ENCODE data around the gene EEF1AKMT2. TPM values are rescaled to one million over a fixed set of nuclear protein-coding genes. Genes with fewer than 3 reads are reported as not detected.
"Not testable (repeated sequence)": the region's sequence is repeated elsewhere in the genome, so short reads cannot be mapped to it uniquely, and the experiment has no call there.

EEF1AKMT2 gene
- total RNA-seq, 2 experiments from 2014 or later: 32.3 to 32.5 TPM

DNA sequence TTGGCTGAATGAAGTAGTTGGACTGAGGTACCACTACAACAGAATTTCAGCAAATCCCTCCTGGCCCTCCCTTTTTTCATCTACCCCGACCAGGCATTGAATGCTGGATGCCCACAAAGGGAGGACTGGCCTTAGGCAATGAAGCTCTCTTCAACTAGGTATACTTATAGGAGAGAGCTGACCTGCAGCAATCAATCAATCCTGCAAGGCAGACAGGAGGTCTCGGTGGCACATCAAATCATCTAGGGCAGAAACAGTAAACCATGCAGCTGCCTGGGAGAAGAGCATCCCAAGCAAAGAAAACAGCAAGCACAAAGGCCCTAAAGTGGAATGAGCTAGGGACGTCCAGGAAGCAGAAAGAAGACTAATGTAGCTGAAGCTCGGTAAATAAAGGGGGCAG is 7.5 kb upstream of the EEF1AKMT2 start:
- no peaks in the 10 kb centered on the region for H3K9me3 Mint-ChIP-seq
- CTCF ChIA-PET: no interaction called here
- no peak for DNase-seq
- H3K4me1 Mint-ChIP-seq: peaks cover 18% of the 10 kb centered on the region
- H3K27me3 Mint-ChIP-seq: peaks cover 17% of the 10 kb centered on the region
- POLR2A ChIA-PET: no interaction called here
- no peaks in the 10 kb centered on the region for H3K36me3 Mint-ChIP-seq (ENCODE audit: low read depth)
- H3K27ac Mint-ChIP-seq: no peak overlapping the region
- H3K4me3 Mint-ChIP-seq: no peak overlapping the region

DNA sequence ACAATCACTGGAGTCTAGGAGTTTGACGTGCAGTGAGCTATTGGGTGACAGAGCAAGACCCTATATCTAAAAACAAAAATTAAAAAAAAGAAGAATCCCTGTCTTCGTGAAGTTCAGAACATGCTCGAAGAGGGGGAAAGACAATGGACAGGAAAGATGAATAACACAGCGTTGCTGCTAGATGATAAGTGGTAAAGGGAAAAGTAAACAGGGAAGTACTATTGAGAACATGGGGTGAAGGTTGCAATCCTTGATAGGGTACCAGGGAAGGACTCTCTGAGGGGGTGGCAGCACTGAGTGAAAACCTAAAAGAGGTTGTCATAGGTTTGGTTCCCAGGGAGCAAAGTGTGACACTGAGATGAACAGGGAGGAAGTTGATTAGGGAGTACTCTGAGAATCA is 7.1 kb upstream of the EEF1AKMT2 start:
- Mint-ChIP-seq H3K4me1 (peaks cover 18% of the 10 kb centered on the region), H3K36me3 (ENCODE audit: low read depth) (no peaks in the 10 kb centered on the region), H3K4me3 (no peak overlapping the region), H3K27me3 (peaks cover 17% of the 10 kb centered on the region), H3K27ac (no peak overlapping the region), H3K9me3 (no peaks in the 10 kb centered on the region)
- DNase-seq: no peak
- ChIA-PET POLR2A (no interaction called here), CTCF (no interaction called here)

- ChIA-PET CTCF (no interaction called here), POLR2A (no interaction called here)
- no peaks in the 10 kb centered on the region for H3K9me3 Mint-ChIP-seq
- peaks cover 18% of the 10 kb centered on the region for H3K4me1 Mint-ChIP-seq
- no peak overlapping the region for H3K4me3 Mint-ChIP-seq
- peaks cover 17% of the 10 kb centered on the region for H3K27me3 Mint-ChIP-seq
- H3K27ac Mint-ChIP-seq: no peak overlapping the region
- no peak for DNase-seq
- no peaks in the 10 kb centered on the region for H3K36me3 Mint-ChIP-seq (ENCODE audit: low read depth)
These were observed 6.7 kb upstream of the EEF1AKMT2 start for GRCh38 chr10:124798364-124798763.

GRCh38 chr10:124792998-124793352 is 1.3 kb upstream of the EEF1AKMT2 start:
- Mint-ChIP-seq H3K4me3 (peak overlapping the region; percentile 92), H3K27me3 (peaks cover 10% of the 10 kb centered on the region), H3K4me1 (peaks cover 24% of the 10 kb centered on the region), H3K36me3 (ENCODE audit: low read depth) (peaks cover 12% of the 10 kb centered on the region), H3K9me3 (no peaks in the 10 kb centered on the region), H3K27ac (peak overlapping the region; percentile 90)
- ChIA-PET CTCF (interaction anchor here (0.7 to 1.2 kb wide), 2 partner anchors 26 to 50 kb away, joined by 4 read pairs; no protein-coding TSS in a partner anchor), POLR2A (interaction anchor here (0.7 to 3.5 kb wide), 5 partner anchors 9 to 415 kb away, joined by 3 to 44 read pairs (median 13); partner anchors contain the start of gene ABRAXAS2)
- DNase-seq: no peak

DNA sequence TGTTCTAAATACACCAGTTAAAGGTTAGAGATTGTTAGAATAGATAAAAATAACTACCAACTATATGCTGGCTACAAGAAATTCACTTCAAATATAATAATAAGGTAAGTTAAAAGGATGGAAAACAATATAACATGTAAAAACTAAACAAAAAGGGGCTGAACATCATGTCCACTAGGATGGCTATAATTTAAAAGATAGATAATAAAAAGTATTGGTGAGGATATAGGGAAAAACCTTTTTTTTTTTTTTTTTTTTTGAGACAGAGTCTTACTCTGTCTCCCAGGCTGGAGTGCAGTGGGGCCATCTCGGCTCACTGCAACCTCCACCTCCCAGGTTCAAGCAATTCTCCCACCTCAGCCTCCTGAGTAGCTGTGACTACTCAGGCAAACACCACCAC is 8.8 kb downstream of the EEF1AKMT2 start:
- DNase-seq, POLR2A ChIA-PET, H3K9me3 Mint-ChIP-seq, H3K4me3 Mint-ChIP-seq, H3K27ac Mint-ChIP-seq, H3K4me1 Mint-ChIP-seq, H3K27me3 Mint-ChIP-seq: not testable (repeated sequence)
- CTCF ChIA-PET: interaction anchor here (0.7 kb wide), 1 partner anchor 37 kb away, joined by 3 read pairs; no protein-coding TSS in a partner anchor
- peaks cover 41% of the 10 kb centered on the region for H3K36me3 Mint-ChIP-seq (ENCODE audit: low read depth)

GRCh38 chr10:124768791-124769190 is 22.9 kb downstream of the EEF1AKMT2 start:
- POLR2A ChIA-PET: no interaction called here
- no peaks in the 10 kb centered on the region for H3K4me1 Mint-ChIP-seq
- no peak overlapping the region for H3K27ac Mint-ChIP-seq
- CTCF ChIA-PET: interaction anchor here (1.0 kb wide), 1 partner anchor 9 kb away, joined by 5 read pairs; no protein-coding TSS in a partner anchor
- no peak for DNase-seq
- no peak overlapping the region for H3K4me3 Mint-ChIP-seq
- no peaks in the 10 kb centered on the region for H3K27me3 Mint-ChIP-seq
- no peaks in the 10 kb centered on the region for H3K9me3 Mint-ChIP-seq
- H3K36me3 Mint-ChIP-seq (ENCODE audit: low read depth): peaks cover 42% of the 10 kb centered on the region

DNA sequence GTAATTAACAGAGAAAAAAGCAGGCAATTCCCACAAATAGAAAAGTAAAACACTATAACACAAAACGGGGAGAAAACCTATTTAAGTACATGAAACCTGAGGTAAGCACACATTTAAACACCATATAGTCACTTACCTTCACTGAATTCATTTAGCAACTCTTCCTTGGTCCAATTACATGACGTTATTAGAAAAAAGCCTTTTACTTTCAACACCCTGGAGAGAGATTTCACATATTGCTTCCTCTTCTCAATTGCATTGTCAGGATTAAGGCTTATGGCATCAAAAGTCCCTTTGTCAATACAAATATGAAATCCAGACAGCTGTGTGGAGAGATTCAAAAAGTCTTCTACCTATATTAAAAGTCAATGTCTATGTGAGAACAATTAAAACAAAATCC is 26.4 kb downstream of the EEF1AKMT2 start:
- POLR2A ChIA-PET: interaction anchor here (1.0 kb wide), 1 partner anchor 26 kb away, joined by 3 read pairs; the partner anchor contains the start of gene EEF1AKMT2
- Mint-ChIP-seq H3K4me1 (peaks cover 2% of the 10 kb centered on the region), H3K36me3 (ENCODE audit: low read depth) (peaks cover 34% of the 10 kb centered on the region), H3K27ac (no peak overlapping the region), H3K9me3 (no peaks in the 10 kb centered on the region), H3K4me3 (no peak overlapping the region), H3K27me3 (no peaks in the 10 kb centered on the region)
- DNase-seq: no peak
- CTCF ChIA-PET: interaction anchor here (0.6 to 1.3 kb wide), 2 partner anchors 13 to 26 kb away, joined by 3 read pairs; partner anchors contain the start of gene EEF1AKMT2

DNA sequence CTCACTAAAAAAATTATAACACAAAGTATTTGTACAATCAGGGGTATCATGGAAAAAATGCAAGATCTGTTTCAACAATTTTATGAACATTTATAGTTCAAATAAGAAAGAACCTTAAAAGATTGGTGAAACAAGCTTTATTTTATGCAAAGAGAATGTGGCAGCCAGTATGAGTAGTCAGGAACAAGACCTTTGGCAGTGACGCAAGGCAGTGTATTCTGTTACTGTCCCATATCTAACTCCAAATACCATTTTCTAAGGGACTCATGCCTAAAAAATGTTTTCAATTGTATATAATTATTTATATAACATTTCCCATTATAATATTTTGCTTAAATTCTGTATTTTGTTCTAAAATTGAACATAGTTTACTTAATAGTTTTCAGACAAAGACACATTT is 28.4 kb downstream of the EEF1AKMT2 start:
- no peaks in the 10 kb centered on the region for H3K9me3 Mint-ChIP-seq
- H3K27me3 Mint-ChIP-seq: no peaks in the 10 kb centered on the region
- CTCF ChIA-PET: interaction anchor here (1.3 kb wide), 1 partner anchor 14 kb away, joined by 5 read pairs; no protein-coding TSS in a partner anchor
- H3K4me3 Mint-ChIP-seq: no peak overlapping the region
- H3K36me3 Mint-ChIP-seq (ENCODE audit: low read depth): peaks cover 40% of the 10 kb centered on the region
- H3K4me1 Mint-ChIP-seq: peaks cover 2% of the 10 kb centered on the region
- no peak for DNase-seq
- POLR2A ChIA-PET: interaction anchor here (0.6 to 1.7 kb wide), 4 partner anchors 15 to 153 kb away, joined by 3 to 4 read pairs (median 4); partner anchors contain the start of gene EEF1AKMT2
- no peak overlapping the region for H3K27ac Mint-ChIP-seq

- H3K27me3 Mint-ChIP-seq: no peaks in the 10 kb centered on the region
- no peak overlapping the region for H3K4me3 Mint-ChIP-seq
- H3K9me3 Mint-ChIP-seq: no peaks in the 10 kb centered on the region
- no peak overlapping the region for H3K27ac Mint-ChIP-seq
- DNase-seq: no peak
- POLR2A ChIA-PET: interaction anchor here (1.6 to 1.7 kb wide), 2 partner anchors 14 to 103 kb away, joined by 4 read pairs; no protein-coding TSS in a partner anchor
- H3K4me1 Mint-ChIP-seq: peaks cover 2% of the 10 kb centered on the region
- peaks cover 44% of the 10 kb centered on the region for H3K36me3 Mint-ChIP-seq (ENCODE audit: low read depth)
- CTCF ChIA-PET: interaction anchor here (1.3 kb wide), 1 partner anchor 13 kb away, joined by 5 read pairs; no protein-coding TSS in a partner anchor
These were observed 29.4 kb downstream of the EEF1AKMT2 start for GRCh38 chr10:124762281-124762680.

DNA sequence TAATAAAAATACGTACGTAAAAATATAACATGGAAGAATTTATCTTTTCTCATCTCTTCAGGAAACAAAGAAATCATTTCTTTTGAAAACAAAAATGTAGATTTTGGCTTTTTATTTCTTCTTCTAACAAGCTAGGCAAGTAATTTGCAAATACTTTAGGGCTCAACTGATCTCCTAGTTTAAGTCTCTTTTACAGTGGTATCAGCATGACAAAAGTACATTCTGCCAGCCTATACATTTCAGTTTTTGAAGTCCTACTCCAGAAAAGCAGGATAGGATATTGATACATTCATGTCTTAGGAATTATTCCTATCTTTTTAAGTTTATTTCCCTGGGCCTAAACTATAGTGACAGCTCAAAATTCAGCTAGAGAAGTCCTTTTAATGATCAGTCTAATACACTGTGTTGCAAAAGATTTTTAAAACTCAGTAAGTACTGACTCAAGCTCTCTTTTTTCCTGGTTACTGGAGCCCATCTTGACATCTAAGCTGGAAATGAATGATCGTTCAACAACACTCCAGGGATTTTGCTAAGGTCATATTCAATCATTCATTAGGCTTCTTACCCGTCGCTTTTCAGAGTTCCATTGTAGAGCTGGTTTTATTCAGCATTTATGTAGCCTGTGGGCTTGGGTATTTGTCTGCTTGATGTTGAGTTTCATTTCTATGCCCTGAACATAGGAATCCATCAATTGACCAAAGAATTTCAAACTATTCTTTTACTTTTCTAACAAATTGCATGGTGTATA is 35.4 kb downstream of the EEF1AKMT2 start:
- DNase-seq: no peak
- H3K4me1 Mint-ChIP-seq: peaks cover 2% of the 10 kb centered on the region
- H3K27me3 Mint-ChIP-seq: no peaks in the 10 kb centered on the region
- ChIA-PET POLR2A (interaction anchor here (0.9 to 2.6 kb wide), 5 partner anchors 8 to 45 kb away, joined by 3 to 11 read pairs (median 3); partner anchors contain the start of genes ABRAXAS2 and EEF1AKMT2), CTCF (interaction anchor here (0.9 to 1.4 kb wide), 4 partner anchors 9 to 216 kb away, joined by 3 to 10 read pairs (median 4); no protein-coding TSS in a partner anchor)
- no peak overlapping the region for H3K4me3 Mint-ChIP-seq
- H3K9me3 Mint-ChIP-seq: no peaks in the 10 kb centered on the region
- H3K36me3 Mint-ChIP-seq (ENCODE audit: low read depth): peaks cover 49% of the 10 kb centered on the region
- H3K27ac Mint-ChIP-seq: no peak overlapping the region

GRCh38 chr10:124755581-124755980 is 36.1 kb downstream of the EEF1AKMT2 start:
- H3K4me3 Mint-ChIP-seq: no peak overlapping the region
- H3K36me3 Mint-ChIP-seq (ENCODE audit: low read depth): peaks cover 46% of the 10 kb centered on the region
- no peak for DNase-seq
- ChIA-PET POLR2A (interaction anchor here (1.8 to 2.6 kb wide), 2 partner anchors 9 to 36 kb away, joined by 6 to 11 read pairs; partner anchors contain the start of gene EEF1AKMT2), CTCF (interaction anchor here (1.0 to 1.4 kb wide), 3 partner anchors 9 to 72 kb away, joined by 3 to 10 read pairs (median 3); no protein-coding TSS in a partner anchor)
- no peaks in the 10 kb centered on the region for H3K9me3 Mint-ChIP-seq
- no peak overlapping the region for H3K27ac Mint-ChIP-seq
- no peaks in the 10 kb centered on the region for H3K27me3 Mint-ChIP-seq
- no peaks in the 10 kb centered on the region for H3K4me1 Mint-ChIP-seq

DNA sequence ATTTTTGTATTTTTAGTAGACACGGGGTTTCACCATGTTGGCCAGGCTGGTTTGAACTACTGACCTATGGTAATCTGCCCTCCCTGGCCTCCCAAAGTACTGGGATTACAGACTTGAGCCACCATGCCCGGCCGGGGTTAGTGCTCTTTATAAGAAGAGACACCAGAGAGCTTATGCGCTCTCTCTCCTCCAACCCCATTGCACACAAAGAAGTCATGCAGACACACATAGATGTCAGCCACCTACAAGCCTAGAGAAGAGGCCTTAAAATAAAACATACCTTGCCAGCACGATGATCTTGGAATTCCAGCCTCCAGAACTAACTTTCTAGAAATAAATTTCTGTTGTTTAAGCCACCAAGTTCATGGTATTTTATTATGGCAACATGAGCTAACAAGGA is 37.5 kb downstream of the EEF1AKMT2 start:
- H3K27ac Mint-ChIP-seq: no peak overlapping the region
- no peaks in the 10 kb centered on the region for H3K9me3 Mint-ChIP-seq
- H3K27me3 Mint-ChIP-seq: no peaks in the 10 kb centered on the region
- peaks cover 10% of the 10 kb centered on the region for H3K4me1 Mint-ChIP-seq
- H3K4me3 Mint-ChIP-seq: no peak overlapping the region
- peaks cover 42% of the 10 kb centered on the region for H3K36me3 Mint-ChIP-seq (ENCODE audit: low read depth)
- no peak for DNase-seq
- ChIA-PET CTCF (interaction anchor here (0.6 to 1.2 kb wide), 4 partner anchors 8 to 310 kb away, joined by 3 to 5 read pairs (median 3); no protein-coding TSS in a partner anchor), POLR2A (interaction anchor here (2.6 kb wide), 1 partner anchor 8 kb away, joined by 11 read pairs; no protein-coding TSS in a partner anchor)
